NCI-H2081 (cell line): Measurements from ENCODE around the gene PTPRN2.
"Not testable (repeated sequence)": the region's sequence is repeated elsewhere in the genome, so short reads cannot be mapped to it uniquely, and the experiment has no call there.

ENCODE experiments used
- DNase-seq, 2 experiments: peaks; one replicate each; lab custom pipeline; 2025; lab: John Stamatoyannopoulos, UW

The PTPRN2 gene

DNA sequence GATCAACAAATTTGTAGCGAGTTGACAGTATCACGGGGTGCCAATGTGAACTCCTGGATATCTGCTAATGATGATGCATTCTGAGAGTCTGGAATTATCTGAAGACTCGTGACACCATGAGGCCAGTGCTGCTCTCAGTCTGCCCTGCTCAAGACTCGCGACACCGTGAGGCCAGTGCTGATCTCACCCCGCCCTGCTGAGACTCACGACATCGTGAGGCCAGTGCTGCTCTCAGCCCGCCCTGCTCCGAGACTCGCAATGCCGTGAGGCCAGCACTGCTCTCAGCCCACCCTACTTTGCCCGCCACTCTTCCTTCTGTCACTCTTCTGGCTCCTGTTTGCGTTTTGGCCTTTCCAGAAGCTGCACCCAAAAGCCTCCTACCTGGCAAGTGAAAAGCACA lies 411.8 kb downstream of the PTPRN2 start:
- DNase-seq = no peak

DNA sequence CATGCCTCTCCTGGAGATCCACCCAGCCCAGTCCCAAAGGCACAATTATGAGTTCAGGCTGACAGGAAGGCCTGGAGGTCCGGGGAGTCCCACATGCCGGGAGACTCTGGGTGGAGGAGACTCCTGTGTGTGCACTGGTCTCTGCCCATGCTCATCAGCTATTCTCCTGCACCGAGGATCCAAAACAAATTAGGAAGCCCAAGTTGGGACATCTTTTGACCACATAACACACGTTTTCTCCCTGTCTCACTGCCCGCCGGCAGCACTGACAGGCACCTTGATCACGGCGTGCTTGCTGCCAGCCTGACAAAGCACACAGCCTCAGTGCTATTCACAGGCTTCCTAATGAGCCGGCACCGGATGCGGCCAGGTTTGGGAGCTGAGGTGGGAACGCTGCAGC lies 412.7 kb downstream of the PTPRN2 start:
- DNase-seq = no peak

DNA sequence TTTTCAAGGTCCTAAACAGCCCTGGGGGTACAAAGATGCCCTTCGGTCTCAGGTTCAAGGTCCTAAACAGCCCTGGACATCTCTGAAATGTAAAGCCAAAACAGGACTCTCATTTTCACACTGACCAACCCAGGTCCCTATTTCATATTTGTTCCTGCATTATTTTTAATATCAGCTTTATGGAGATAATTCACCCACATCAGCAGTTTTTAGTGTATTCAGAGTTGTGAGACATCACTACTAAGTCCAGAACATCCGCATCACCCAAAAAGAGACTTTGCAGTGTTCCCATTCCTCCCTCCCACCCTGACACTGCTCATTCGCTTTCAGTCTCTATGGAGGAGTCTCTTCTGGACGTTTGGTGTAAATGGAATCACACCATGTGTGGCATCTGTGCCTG lies 420.2 kb downstream of the PTPRN2 start:
- no peak for DNase-seq

DNA sequence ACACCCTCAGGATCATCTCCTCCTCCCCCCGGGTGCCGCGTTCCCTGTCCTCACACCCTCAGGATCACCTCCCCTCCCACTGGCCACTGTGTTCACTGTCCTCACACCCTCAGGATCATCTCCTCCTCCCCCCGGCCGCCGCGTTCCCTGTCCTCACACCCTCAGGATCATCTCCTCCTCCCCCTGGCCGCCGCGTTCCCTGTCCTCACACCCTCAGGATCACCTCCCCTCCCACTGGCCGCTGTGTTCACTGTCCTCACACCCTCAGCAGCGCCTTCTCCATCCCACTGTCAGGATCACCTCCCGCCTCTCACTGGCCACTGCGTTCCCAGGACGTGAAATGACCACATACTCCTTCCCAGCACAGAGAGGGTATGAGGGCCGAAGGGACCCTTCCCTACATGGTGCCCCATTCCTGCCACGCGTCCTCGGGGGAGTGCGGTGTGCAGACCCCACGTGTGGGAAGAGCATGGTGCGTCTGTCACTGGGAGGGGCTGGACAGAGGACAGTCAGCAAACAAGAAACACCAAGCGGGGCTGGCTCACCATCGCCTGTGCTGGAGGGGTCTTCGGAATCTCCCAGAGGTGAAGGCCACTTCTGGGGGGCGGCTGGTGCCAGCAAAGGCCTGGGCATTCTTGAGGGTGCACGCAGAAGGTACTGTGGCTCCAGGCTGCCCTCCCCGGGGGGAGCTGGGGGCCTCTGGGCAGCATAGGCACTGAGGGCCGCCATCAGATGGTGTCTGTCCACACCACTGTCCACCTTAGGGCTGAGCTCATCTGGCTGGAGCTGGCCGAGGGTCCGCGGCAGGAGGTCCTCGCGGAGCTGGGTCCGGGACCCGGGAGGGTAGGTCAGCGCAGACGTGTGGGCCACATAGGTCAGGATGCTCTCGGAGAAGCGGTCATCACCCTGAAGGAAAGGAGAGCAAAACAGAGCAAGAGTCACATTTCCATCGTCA lies 421.0 kb downstream of the PTPRN2 start:
- no peak for DNase-seq

DNA sequence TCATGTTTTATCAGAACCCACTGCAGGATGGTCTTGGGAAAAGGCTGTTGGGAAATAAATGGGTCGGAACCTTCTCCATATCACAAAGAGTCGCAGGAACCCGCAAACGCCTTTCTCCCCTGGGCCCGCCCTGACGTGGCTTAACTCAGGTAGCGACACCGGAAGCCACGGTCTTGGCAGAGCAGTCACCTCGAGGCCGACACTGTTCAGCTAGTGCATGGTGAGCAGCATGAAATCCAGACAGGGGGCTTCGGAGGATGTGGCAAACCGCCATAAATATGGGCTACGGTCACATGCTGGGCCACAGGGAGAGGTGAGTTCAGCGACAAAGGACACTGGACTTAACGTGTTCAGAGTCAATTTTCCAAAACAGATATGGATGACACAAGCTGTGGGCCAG lies 421.9 kb downstream of the PTPRN2 start:
- no peak for DNase-seq

DNA sequence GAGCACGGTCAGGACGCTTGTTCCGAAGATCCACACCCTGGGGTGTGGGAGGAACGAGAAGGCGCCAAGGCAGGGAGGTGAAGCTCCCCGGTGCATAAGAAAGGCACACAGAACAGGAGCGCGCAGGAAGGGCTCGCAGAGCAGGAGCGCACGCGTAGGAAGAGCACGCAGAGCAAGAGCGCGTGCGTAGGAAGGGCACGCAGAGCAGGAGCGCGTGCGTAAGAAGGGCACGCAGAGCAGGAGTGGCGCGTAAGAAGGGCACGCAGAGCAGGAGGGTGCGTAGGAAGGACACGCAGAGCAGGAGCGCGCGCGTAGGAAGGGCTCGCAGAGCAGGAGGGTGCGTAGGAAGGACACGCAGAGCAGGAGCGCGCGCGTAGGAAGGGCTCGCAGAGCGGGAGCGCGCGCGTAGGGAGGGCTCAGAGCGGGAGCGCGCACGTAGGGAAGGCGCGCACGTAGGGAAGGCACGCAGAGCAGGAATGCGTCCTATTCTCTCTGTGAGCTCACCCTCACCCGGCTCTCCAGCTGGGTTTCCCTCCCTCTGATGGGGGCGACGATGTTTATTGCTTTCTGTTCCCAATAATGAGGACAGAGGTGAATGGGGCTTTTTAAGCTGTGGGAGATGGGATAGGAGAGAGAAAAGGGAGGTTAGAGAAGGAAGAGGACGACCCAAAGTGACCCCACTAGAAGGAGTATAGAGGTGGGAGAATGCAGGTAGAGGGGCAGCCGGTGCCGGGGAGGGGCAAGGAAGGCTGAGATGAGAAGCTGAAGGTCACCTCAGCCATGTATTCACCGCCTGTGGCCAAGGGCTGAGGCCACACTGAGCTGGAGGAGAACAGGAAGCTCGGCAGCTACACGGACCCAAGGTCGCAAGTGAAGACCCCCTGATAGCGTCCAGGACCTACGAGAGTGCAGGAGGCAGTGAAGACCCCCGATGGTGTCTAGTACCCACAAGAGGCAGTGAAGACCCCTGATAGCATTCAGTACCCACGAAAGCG lies 423.2 kb downstream of the PTPRN2 start:
- no peak for DNase-seq

DNA sequence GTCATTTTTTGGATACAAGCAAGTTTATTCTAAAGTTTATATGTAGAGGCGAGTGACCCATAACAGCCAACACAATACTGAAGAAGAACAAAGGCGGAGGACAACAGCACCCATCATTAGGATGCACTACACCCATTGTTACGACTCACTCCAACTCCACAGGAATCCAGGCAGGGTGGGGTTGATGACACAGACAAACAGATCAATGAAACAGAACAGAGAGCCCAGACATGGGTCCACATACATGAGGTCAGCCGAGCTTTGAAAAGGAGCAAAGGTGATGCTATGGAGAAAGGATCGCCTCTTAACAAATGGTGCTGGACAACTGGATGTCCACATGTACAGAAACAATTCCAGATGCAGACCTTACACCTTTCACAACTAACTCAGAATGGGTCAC lies 426.4 kb downstream of the PTPRN2 start:
- DNase-seq = no peak

DNA sequence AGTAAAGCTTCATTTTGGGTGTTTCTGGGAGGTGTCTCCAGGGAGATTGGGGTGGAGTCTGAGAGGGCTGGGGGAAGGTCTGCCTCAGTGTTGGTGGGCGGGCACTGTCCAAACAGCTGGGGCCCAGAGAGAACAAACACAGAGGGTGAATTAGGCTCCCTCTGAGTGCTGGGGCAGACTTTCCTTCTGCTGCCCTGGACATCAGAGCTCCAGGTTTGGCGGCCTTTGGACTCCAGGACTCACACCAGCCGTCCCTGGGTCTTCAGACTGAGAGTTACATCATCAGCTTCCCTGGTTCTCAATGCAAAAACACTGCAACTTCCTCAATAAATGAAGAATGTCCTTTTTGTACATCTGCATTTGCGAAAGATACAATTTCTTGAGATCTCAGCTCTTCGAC lies 427.4 kb downstream of the PTPRN2 start:
- no peak for DNase-seq

DNA sequence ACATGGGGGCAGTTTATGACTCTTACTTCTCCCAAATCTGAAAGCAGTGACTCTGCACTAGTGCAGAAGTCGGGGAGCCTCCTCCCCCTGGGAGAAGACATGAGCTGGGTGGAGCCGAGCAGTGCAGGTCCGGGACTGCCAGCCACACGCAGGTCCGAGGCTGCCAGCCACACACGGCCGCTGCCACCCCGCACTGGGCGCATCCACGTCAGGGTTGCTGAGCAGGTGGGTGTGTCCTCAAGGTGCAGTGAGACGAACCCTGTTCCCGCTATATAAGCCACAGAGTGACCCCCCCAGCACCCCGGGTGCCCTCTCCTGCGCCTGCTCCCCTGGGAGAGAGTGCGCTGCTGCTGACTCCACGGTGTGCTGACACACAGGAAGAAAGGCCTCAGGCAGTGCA lies 430.2 kb downstream of the PTPRN2 start:
- DNase-seq = no peak

DNA sequence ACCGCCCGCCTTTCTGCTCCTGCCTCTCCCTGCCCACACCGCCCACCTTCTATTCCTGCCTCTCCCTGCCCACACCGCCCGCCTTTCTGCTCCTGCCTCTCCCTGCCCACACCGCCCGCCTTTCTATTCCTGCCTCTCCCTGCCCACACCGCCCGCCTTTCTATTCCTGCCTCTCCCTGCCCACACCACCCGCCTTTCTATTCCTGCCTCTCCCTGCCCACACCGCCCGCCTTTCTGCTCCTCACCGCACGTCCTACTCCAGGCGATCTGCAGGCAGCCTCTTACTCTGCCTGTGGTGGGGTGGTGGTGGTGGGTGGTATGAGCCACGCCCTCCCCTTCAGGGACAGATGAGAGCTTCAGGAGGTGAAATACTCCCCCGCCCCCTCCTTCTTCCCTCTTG lies 436.4 kb downstream of the PTPRN2 start:
- not testable (repeated sequence) for DNase-seq

DNA sequence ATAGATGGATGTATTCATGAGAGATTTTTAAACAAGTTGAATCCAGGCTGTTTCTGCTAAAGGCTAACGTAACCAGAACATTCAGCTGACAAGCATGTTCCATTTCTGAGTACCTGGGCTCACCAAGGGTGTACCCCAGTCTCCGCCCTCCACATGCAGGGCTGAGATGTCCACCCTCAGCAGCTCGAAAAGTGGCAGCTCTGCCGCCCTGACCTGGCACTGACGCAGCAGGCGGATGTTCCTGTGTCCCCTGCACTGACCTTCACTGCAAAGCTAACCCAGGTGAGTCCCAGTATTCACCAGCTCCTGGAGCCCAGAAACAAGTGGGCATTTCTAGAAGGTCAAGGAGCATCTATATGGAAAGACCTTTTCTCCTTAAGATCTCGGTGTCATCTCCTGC lies 437.4 kb downstream of the PTPRN2 start:
- DNase-seq = no peak

DNA sequence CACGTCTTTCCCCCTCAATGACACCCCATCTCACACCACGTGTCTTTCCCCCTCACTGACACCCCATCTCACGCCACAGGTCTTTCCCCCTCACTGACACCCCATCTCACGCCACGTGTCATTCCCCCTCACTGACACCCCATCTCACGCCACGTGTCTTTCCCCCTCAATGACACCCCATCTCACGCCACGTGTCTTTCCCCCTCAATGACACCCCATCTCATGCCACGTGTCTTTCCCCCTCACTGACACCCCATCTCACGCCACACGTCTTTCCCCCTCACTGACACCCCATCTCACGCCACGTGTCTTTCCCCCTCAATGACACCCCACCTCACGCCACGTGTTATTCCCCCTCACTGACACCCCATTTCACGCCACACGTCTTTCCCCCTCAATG lies 440.2 kb downstream of the PTPRN2 start:
- not testable (repeated sequence) for DNase-seq

DNA sequence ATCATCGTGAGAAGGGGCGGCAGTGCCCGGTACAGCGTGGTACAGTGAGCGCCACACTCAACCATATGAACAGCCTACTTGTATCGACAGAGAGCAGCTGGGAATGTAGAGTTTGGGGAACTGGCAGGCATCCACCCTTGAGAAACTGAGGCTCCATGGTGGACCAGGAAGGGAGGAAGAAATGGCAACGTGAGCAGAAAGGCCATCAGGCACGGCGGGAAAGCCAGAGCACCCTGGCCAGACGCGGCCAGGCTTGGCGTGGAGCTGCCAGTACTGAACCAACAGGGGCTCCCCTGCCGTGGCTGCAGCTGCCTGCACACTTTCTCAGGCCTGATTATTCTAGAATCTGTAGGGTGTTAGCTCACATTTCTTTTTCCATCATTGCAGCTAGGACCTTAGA lies 442.3 kb downstream of the PTPRN2 start:
- DNase-seq = no peak

DNA sequence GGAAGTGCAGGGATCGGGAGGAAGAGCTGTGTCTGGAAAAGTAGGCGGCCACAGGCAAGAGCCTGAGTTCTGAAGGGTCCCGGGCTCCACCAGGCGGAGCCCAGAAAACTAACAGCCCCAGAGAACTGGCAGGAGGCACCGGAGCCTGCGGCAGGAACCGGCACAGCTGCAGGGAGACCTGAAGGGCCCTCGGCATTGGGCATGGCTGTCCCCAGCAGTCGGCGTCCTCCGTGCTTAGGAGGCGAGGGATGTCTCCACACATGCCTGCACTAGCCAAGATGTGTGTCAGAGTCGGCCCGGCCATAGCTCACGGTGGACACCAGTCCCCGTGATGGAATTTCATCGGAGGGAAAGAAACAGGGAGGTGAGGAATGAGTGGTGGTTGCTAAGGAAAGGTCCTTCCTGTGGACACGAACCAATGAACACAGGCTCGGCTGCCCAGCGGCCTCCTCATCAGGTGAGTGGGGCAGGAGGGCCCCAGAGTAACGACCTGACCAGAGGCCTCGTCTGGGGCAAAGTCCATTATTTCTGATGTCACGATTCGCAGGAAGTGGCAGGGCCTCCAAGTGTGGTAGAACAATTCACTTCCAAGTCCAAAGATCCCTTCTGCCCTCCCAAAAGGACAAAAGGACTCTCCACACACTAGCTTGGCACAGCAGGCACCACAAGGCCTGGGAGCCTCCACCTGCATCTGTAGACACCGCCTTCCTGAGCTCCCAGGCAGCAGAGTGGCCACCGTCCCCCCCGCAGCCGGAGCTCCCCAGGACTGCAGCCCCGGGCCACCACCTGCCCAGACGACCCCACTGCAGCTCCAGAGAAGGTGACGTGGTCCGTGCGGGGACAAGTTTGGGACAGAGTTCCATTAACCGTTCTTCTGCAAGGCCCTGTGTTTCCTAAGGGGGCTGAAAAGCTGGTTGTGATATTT lies 444.2 kb downstream of the PTPRN2 start:
- no peak for DNase-seq

DNA sequence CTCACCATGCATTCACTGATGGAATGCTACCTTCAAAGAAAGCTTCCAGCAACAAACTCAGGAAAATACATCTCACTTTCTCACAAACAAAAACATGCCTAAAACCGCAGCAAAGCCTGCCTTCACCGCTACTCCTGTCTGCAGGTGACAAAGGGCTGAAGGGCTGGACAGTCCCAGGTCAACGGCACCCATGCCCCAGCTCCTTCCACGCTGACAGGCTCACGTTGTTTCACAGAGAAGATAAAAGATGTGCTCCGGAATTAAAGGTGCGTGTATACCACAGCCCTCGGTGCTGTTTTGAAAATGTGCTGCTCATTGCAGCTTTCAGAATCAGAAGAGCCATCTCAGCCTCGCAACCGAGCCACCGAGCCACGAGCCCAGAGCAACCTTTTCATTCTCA lies 445.0 kb downstream of the PTPRN2 start:
- no peak for DNase-seq

DNA sequence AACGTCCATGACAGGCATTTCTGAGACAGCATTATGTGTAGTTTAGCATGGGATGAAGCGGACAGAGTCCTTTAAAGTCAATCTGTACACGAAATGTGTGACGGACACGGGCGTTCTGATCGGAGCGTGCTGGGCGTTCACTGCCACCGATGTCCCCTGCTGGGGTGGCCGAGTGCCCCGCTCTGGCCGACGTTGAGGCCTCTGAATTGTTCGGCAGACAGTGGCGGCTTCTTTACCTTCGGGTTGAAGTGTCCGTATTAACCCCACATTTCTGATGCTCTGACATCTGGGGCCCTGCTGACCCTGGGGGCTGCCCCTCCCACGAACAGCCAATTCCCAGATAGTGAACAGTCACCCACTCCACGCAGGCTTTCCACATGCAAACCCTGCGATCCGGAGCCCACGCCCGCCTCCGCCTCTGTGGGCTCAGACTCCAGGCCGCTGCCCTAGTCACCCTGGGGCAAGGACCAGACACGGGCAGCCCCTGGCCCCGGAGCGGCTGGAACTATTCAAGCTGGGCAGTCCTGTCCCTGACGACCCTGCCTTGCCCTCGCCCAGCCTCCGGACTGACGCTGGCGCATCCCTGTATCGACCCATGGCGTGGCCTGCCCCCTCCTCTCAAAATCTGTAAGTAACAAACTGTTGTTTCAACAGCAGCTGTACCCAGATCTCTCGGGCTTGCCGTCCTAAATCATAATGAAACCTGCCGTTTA lies 445.7 kb downstream of the PTPRN2 start:
- DNase-seq = no peak

DNA sequence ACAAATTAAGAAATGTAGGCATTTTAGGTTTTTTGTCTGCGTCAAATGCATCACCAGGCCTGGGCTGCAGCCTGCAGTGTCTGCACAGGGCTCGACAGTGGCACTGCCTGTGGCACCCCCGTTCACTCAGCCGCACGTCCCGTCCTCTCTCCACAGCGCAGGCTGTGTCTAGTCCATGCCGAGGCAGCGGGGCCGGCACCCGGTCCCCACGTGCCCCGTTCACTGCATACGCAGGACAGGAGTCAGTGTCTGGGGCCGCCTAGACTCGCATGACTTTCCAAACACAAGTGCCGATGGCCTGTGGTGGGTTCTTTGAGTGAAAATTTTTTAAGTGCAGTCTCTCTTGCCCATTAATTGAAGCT lies 446.4 kb downstream of the PTPRN2 start:
- DNase-seq = no peak

DNA sequence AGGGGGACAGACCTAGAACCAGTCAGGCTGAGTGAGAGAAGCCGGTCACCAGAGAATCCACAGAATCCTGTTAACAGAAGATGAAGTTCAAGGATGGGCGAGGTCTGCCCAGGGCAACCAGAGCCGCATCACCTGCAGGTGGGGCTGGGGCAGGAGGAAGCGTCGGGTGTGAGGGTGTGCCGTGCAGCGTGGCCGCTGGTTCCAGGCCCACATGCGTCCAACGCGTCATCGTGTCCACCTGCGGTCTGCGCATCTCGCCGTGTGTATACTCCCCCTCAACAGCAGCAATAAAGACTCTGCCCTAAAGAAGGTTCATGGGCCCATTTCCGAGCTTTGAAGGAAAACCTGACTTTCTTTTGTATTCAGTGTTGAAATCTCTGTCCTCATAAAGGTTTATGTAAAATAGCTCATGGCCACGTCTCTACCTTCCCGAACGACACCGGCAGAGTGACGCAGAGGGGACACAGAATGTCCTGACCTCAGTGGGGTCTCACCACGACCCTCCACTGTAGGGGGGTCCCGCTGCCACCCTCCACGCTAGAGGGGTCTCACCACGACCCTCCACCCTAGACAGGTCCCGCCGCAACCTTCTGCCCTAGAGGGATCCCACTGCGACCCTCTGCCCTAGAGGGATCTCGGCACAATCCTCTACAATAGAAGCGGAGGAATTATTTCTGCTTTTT lies 446.9 kb downstream of the PTPRN2 start:
- DNase-seq = no peak

DNA sequence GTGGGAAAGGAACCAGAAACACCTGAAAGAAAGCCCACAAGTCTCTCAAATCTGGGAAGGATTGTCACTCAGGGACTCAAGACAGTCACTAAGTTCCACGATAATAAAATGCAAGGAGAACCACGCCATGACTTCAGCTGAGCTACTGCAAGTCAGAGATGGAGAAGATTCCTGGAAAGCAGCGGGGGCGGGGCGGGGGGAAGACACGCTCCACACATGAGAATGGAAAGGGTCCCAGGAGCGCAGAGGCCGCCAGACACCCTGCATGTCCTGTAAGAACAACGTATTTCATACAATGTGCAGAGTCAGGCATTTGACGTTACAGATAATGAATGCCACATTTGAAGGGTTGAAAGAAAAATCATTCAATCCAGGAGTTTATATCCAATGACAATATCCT lies 448.1 kb downstream of the PTPRN2 start:
- no peak for DNase-seq

DNA sequence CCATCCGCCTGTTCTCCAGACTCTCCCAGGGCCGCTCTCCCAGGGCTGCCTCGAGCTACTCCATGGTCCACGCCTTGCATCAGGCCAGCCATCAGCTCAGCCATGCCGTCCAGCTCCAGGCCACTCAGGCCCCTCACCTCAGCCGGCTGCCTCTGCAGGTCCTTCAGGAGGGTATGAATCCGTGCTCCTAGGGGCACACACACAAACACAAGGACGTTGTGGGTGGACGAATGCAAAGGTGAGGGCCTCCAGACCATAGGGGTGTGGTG lies 449.4 kb downstream of the PTPRN2 start:
- DNase-seq = no peak
